Suppressor macrophage treated with lipopolysaccharide for 4 hours (primary cell): ENCODE data around the gene LPAR2.

Experiments used
- DNase-seq: peaks from one replicate; pipeline ENCODE4 v3.0.0-alpha.2; 2020

The LPAR2 gene

DNA sequence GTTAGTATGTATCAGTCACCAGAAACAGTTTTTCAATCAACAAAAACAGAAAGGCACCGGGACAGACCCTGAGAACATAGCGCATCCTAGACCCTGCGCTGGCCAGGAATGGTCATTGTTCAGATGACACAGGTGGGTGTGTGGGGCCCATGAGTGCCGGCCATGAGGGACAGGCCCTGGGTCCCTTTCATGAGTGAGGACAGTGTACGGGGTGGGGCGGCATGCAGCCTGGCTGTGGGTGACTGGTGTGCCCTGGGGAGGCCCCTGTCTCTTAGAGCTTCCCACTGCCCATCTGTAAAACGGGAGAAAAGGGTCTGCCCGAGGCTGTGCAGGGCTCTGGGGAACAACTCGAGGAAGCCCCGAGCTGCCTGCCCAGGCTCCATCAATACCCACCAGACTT, 35.3 kb downstream of the LPAR2 start:
- no peak for DNase-seq

DNA sequence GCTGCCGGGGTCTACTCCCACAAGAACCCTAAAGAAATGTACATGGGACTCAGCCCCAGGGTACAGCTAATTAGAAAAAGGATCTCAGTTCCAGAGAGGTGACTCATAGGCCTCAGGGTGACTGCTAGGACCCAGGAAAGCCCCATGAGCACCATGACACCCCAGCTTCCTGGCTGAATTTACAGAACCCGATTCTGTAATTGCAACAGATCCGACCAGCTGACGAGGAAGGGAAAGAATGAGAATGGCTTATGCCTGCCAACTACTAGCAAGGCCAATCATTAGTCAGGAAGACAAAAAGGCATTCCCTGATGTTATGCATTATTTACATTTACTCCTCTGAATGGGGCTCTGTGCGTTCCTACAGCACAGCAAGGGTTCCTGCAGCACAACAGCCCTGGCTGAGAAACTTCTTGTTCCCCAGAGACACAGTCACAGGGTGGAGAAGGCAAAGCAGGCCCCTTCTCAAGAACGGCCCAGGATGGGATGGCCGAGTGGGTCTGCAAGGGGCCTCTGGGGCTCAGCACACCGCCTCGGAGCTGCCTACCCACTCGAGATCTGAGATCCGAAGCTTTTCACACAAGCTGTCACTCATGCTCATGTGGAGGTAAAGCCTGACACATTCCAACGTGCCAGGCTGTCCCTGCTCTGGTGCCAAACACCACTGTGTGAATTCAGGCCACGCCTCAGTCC, 36.7 kb downstream of the LPAR2 start:
- peak; percentile 96 for DNase-seq

DNA sequence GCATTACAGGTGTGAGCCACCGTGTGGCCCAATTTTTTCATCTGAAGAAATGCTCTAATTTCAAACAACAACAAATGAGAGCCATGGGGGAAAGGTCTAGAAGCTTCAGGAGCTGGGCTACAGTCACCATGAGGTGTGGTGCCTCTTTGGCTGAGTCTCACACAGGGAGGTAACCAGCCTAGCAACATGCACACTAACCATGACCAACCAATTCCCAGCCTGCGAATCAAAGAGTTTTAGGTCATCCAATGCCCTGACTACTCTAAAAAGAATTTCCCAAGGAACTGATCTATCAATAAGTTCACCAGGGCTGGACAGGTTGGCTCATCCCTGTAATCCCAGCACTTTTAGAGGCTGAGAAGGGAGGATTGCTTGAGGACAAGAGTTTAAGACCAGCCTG, 39.5 kb downstream of the LPAR2 start:
- no peak for DNase-seq

DNA sequence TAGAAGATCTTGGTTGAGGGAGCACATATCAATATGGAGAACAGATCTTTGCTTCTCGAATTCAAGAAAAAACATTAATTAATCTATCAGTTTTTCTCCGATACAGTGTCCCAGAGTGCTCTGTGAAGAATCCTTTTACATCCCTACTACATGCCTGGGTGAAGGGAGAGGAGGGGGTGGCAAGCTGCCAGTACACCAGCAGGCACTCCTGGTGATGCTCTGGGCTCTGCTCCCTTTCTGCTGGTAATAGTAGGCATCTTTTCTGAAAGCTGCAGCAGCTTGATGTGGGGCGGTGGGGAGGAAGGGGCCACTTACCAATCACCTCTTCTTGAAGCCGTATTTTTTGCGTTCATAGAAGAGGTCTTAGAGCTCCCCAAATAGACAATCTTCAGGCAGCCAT, 40.2 kb downstream of the LPAR2 start:
- DNase-seq = no peak

DNA sequence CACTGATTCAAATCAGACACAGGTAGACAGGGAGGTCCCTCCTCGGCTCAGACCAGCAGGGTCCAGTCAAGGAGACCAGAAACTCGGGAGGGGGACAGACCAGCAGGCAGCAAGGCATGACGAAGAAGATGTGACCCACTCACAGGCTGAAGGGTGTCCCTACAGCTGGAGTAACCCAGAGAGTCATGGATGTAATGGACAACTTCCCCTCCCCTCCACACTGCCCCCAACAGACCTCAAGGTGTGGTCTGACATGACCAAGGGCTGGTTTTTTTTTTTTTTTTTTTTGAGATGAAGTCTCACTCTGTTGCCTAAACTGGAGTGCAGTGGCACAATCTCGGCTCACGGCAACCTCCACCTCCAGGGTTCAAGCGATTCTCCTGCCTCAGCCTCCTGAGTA, 43.7 kb downstream of the LPAR2 start:
- DNase-seq = no peak

DNA sequence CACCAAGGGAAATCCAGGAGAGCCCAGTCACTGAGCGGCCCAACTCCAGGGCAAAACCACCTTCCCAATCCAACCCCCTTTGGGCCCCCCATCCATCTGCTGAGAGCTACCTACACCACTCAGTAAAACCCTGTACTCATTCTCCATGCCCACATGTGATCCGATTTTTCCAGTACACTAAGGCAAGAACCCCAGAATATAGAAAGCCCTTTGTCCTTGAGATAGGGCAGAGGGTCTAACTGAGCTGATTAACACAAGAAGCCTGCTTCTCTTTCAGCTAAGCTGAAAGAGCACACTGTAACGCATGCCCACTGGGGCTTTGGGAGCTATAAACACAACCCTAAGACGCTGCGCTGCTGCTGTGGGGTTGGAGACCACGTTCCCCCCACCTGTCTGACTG, 45.5 kb downstream of the LPAR2 start:
- no peak for DNase-seq

DNA sequence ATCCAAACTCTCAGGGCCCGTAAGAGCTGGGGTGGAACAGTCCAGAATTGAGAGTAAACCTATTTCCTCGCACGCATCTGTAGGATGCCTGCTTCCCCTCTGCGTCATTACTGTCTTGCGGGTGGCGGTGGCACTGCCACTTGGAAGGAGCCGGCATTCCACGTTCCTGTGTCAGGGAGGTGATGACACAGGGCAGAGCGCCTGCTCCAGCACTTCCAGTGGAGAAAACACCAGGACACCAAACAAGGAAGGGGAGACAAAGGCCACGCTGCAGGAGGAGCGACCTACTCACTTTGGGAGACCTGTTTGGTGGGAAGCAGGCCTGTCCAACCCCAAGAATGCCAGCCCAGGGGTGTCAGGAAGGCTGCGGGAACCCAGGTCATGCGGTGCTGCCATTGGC, 46.6 kb downstream of the LPAR2 start:
- DNase-seq = no peak

DNA sequence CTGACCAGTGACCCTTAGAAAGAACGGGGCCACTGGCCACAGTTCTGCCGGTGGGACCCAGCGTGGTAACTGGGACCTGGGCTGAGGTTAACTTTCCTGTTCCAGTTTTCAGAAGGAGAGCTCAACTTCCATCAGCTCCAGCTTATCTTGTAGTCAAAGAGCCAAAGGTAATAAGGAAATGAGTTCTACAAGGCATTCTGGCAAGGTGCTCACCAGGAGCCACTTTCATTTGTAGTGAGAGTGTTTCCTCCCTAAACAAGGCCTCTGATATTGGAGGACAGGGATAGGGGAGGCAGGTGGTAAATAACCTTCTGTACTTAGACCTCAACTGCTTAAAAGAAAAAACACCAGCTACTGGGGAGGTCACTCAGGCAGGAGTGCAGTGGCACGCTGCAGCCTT, 47.6 kb downstream of the LPAR2 start:
- DNase-seq = no peak

DNA sequence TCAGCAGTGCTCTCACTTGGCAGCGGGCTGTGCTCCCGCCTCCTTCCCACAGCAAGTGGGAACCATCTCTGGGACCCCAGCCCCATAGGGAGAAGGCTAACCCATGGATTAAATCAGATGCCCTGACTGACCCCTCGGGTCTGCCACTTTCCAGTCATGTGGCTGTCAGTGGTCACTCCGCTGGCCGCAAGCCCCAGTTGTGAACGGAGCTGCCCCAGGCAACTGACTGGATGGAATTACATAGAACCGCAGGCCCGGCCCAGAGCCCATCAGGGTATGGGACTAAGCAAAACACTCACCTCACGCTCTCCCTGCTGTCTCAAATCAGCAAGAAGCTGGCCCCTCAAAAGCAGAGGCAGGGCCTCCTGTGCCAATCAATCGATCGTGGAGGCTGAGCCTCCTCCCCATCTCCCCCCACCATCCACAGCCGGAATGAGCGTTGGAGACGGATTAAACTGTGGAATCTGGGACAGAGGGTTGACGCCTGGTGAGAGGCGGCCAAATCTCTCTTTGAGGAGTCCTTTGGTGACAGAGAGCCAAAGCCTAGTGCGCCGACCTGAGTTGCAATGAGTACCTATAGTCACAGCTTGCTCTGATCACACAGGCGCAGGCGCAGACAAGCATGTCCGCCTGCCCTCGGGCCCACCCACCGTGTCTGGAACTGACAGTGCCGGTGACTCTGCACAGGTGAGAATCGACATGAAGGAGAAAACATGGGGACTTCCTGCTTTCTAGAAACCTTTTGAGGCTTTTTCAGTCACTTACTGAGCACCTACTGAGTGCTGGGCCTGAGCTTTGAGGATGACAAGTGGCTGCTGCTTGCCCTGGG, 48.3 kb downstream of the LPAR2 start:
- no peak for DNase-seq

DNA sequence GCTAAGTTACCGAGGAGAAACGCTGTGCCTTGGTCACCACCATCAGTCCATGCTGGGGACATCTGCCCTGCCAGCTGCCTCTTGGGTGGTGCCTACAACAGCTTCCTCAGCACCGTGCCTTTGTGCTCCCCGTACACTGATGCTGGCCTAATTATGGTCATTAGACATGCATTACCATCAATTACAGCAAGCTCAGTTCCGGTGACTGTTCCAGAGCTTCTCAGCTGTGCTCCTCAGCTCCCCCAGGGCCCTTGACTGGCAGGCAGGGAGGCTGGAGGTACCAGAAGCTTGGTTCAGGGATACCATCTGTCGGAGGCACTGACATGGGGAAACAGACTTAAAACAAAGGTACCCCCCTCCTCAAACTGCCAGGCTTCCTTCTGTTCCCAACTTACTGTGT, 49.8 kb downstream of the LPAR2 start:
- no peak for DNase-seq

DNA sequence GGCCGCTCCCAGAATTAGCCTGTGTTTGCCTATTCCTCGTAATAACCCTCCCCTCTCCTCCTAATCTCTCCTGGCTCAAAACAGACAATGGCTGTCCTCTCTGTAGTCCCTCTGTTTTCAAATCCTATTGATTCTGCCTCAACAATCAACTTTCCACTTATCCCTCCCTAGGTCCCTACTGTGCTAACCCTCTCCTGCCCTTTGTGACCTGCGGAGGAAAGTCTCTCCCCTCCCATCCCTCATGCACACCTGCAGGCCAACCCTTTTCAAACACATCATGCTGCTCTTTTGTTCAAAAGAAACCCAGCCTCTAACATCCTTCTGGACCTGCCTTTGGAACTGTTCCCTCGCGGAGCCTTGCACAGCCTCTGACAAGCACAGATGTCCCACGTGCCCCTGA, 52.6 kb downstream of the LPAR2 start:
- no peak for DNase-seq
